CD4-positive, alpha-beta T cell treated with Interleukin-6 for 4 hours (primary cell): ENCODE data around the gene PRCC.
A peak's percentile ranks its signal among the peaks of the same experiment; 100 is the strongest.

Source experiments
- DNase-seq: peaks from one replicate; pipeline ENCODE4 v3.0.0-alpha.2; 2020; ENCODE audit warnings: mixed read lengths

Gene PRCC, protein sequence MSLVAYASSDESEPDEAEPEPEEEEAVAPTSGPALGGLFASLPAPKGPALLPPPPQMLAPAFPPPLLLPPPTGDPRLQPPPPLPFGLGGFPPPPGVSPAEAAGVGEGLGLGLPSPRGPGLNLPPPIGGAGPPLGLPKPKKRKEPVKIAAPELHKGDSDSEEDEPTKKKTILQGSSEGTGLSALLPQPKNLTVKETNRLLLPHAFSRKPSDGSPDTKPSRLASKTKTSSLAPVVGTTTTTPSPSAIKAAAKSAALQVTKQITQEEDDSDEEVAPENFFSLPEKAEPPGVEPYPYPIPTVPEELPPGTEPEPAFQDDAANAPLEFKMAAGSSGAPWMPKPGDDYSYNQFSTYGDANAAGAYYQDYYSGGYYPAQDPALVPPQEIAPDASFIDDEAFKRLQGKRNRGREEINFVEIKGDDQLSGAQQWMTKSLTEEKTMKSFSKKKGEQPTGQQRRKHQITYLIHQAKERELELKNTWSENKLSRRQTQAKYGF

DNA sequence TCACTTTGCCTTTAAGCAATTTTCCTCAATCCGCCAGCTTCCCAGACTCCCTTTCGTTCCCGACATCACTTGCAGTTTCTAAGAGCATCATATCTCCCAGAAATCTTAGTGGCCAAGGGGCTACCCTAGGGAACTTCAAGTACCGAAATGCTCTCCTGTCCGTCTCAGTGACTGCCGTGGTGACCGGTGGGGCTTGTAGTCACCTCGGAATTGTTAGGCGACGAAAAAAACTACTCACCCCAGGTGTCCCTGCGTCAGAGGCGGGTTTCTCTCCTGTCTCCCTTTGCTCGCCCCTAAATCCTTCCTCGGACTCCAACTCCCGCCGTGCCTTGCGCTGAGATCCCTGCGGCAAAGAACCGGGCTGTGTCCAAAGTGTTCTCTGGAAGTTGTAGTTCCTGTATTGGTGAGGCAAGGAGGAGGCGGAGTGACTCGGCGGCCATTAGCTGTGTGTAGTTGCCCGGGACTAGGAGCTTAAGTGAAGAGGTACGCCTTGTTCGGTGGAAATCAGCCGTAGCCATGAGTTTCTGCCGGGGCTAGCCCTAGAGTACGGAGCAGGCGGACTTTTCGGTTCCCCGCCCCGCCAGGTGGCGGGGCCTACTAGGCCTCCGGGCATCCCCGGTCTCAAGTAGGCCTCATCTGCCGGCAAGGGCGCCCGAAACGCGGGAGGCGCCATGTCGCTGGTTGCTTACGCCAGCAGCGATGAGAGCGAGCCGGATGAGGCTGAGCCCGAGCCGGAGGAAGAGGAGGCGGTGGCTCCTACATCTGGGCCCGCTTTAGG, at the start of gene PRCC:
Gene PRCC, plus strand, starts transcription at position 435 of the 778 bp plus-strand sequence. Its CDS starts 237 bp downstream, at position 672.
- peak; percentile 96 for DNase-seq

DNA sequence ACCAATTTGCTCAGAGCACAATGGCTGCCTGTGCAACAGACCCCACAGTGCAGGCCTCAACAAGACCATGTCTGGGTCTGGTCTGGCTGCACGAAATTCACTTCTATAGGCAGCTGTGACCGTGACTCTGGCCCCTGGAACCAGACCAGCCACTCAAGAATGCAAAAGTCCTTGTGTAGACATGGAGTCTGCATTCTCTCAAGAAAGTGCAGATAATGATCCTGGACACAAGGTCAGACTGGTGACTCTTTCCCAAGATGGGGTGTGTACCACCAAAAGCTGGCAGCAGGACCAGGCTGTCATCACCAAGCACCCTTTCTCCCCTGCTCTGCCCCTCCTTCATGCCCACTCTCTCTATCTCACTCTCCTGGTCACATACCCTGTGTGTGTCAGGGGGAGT, 46.2 kb upstream of the PRCC start:
- no peak for DNase-seq

DNA sequence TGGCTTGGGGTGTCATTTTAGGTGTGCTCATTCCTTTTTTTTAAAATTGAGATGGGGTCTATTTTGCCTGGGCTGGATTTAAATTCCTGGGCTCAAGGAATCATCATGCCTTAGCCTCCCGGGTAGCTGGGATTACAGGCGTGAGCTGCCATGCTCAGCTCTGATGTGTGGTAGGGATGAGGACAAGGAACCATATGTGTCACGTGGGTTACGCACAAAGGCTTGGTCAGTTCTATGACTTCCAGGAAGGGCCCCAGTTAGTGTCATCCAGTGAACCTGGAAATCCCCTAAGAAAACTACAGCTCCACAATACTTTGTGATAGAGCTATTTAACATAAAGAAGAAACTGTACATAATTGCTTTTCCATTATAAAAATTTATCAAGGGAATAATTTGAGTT, 45.8 kb upstream of the PRCC start:
- DNase-seq, result no peak

DNA sequence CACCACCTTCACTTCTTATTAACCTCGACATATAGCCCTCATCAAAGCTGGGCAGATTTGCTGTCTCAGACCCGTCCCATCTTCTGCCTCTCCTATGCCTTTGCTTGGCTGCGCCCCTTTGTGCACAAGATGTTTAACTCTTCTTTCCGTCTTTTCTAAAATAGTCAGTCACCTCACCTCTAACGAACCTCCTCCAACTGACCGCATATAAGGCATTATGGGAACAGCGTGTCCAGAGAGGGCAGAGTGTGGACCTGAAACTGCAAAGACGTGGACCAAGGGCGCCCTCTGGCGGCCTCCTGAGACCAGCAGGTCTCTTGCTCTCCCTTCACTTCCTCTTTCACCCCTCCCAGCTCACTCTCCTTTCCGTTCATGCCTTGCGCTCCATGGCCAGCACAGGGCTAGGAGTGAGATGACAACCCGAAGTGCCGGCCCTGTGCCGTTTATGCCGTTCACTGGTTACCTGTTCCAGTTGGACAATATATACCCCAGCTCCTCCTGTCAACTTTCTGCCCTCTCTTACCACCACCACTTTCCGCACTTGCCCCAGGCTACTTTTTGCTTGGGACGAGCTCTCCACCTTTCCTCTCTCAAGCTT, 41.6 kb upstream of the PRCC start:
- DNase-seq, result peak; percentile 89

DNA sequence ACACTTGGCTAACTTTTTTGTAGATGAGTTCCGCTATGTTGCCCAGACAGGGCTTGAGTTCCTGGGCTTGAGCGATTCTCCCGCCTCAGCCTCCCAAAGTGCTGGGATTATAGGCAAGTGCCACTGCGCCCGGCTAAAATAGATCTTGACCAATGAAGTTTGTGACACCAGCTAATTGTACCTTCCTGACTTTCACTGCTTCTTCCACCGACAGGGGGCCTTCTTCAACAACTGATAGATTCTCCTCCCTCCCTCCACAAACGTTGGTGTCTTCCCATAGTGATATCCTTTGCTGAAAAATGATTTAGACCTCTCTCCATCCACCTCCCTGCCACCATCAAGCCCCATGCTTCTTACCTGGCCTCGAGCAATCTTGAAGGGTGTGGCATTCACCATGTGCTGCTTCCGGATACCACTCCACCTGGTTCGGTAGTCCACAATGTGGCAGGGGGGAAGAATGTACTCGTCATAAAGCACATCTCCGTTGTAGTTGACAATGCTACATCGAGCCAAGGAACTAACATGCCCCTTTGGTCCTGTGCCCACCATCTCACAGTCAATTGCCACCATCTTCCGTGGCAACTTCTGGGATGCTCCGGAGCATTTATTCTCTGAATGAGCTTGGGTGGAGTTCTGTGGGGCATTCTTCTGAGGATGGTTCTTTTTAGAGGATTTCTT, 40.6 kb upstream of the PRCC start:
- DNase-seq, result peak; percentile 56

DNA sequence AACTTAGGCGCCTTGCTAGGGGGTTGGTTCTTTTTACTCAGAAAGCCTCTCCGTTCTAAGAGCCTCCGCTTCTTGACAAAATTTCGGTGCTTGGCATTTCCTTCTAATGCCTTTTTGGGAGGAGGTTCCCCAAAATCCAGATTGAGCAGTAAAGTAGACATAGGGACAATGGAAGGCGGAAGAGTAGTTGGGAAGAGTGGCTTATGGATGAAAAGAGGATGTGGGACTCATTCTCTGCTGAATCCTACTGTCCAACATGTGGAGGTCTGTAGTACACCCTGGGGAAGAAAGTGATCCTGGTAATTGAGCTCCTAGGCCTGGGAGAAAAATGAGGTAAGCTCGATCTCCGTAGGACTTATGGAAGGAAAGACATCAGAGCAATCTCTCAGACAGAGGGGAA, 39.8 kb upstream of the PRCC start:
- no peak for DNase-seq

DNA sequence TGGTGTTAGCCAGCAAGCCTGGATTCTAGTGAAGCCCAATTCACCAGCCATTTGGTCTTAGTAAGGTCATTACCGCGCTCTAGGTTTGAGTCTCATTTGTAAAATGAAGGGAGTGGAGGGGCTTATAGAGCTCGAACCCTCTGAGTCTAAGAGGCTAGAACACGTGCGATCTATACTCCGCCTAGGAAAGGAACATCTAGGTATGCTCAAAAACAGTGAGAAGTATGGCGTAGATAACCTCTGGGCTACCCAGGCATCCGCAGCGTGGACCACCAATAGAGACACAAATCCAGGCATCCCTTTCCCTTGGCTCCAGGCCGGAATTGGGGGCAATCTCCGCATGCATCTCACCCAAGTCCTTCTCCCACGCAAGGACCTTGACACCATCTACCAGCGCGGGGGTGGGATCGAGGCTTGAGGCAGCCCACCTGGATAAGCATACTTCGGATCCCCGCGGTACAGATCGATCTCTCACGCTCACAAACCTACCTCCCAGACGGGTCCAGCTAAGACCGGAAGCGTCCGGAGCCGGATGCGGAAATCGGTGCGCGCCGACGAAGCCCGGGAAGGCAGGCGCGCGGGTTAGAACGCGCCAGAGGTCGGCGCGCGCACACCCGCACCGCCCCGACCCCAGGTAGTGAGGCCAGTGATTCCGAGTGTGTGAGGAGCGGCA, 39.3 kb upstream of the PRCC start, which contains the start of gene METTL25B:
Gene METTL25B, plus strand, starts transcription at position 544 of the 673 bp plus-strand sequence. CDS start 636 bp downstream, outside the sequence.
- DNase-seq, result peak; percentile 75

DNA sequence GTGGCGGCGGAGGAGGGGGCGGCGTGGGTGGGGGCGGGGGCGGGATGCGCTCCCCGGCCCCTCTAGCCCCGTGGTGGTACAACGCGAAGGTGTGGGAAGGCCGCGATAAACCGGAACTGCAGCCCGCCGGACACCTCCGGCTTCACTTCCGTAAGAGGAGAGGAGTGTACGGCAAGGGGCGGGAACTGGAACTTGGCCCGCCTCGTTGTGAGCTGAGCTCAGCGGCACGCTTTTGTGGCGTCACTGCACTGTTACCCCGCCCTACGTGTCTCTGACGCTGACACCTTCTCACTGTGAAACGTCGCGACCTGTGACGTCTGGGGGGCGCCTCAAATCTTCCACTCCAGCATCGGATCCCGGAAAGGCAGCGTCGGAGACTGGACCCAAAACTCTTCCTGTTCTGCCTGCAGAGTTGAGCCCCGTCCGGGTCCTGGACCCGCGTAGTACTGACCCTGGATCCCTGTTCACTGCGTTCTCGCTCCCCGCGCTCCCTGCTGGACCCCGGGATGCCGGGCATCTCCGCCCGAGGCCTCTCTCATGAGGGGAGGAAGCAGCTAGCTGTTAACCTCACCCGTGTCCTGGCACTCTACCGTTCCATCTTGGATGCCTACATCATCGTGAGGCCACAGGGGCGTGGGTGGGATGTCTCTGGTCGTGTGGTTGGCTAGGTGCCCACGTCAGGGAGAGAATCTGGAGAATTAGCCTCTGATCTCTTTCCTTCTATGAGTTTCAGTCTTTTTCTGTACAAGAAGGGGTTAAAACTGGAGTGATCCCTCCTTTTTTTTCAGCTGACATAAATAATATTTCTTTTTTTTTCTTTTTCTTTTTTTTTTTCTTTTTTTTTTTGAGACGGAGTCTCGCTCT, 38.5 kb upstream of the PRCC start, which contains the start of gene ISG20L2:
Gene ISG20L2, minus strand, starts transcription at position 168 of the 864 bp plus-strand sequence. CDS start 1,114 bp downstream, outside the sequence.
- peak; percentile 93 for DNase-seq

DNA sequence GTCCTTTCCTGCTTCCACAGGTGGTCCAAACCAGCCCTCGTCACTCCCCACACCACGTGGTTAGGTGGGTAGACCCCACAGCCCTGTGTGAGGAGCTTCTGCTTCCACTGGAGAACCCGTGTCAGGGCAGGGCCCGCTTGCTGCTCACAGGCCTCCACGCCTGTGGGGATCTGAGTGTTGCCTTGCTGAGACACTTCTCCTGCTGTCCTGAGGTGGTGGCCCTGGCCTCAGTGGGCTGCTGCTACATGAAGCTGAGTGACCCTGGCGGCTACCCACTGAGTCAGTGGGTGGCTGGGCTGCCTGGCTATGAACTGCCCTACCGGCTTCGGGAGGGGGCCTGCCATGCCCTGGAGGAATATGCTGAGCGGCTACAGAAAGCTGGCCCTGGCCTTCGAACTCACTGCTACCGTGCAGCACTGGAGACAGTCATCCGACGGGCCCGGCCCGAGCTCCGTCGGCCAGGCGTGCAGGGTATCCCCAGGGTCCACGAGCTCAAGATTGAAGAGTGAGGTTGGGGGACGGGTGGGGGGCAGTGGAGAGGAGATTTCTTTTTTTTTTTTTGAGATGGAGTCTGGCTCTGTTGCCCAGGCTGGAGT, 33.2 kb upstream of the PRCC start:
- DNase-seq, result no peak

DNA sequence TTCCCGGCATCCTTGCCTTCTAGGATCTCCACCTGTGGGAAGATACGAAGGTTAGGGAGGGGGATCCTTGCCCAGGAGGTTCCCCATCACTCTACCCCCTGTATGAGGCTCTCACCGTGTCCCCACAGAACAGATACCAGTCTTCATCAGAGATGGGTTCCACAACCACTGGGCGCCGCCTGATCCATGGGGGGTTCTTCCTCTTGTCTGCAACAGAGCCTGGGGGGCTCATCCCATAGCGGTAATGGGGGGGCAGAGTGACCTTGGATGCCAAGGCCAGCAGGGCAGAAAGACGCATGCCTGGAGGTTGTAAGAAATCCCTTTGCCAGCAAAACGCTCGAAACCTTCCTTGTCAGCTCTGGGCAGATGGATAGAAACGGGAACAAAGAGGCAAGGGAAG, 28.9 kb upstream of the PRCC start:
- DNase-seq, result no peak

DNA sequence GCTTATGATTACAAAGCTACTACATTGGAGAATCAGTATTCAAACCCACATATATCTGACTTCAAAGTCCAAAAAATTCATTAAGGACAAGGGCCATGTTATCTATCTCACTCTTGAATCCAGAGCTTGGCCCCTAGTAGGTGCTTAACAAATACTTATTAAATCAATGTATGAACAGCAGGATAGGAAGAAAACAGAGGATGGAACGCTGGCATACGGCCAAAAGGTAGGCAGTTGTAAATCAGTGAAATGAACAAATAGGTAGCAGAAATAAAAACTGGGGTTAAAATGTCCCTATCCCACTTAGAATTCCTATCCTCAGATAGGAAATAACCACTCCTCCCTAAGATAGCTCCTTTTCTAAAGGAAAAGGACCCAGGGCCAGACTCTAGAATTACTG, 28.4 kb upstream of the PRCC start:
- no peak for DNase-seq

DNA sequence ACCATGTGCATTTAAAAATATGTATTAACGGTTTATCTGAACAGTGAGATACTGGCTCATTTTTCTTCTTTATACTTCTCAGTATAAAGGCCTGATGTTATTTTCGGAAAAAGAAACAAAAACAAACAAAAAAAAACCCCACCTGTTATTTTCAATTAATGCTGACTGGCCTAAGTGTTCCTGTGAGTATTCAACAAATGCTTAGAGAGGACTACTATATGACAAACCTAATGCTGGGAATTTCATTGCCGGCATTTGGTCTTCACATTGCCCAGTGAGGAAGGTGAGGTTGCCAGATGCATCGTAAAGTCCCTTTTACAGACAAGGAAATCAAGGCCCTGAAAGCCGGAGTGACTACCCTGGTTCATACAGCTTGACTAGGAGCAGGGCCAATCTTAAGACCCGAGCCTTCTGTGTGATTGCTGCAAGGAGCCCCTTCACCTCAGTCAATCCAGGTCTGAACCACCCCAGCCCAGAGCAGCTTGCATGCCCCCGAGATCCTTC, 27.0 kb upstream of the PRCC start:
- DNase-seq, result no peak

DNA sequence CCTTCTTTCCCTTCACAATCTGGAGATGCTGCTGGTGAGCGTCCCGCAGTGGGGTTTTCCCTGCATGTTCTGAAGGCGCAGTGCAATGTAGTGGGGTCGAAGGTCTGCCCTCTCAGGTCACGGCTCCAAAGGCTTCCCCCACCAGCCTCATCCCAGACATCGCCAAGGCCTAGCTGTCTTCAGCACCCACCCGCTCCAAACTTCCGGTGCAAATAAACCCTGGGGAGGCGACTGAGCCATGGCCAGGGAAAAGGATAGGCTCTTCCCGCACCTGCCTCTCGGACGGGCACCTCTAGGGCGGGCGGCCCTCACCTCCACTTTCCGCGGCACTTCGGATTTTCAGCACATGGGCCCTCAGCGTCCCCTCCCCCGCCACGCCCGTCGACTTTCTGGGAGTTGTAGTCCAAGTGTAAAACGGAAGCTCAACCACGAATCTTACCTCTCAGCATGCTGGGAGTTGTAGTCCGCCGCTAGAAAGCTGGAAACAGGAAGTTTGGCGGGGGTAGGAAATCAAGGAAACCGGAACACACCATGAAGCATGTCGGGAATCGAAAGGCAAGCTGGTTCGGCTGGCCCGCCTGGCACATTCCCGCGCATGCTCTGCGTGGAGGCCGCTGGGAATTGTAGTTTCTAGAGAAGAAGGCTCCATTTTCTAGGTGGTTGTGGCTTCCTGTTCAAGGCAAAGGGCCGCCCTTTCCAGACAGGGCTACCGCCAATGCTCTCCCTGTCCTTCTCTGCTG, 26.4 kb upstream of the PRCC start, which contains the start of gene MRPL24:
Gene MRPL24, minus strand, starts transcription at position 348 of the 740 bp plus-strand sequence. CDS start 2,384 bp downstream, outside the sequence.
- DNase-seq, result peak; percentile 96

DNA sequence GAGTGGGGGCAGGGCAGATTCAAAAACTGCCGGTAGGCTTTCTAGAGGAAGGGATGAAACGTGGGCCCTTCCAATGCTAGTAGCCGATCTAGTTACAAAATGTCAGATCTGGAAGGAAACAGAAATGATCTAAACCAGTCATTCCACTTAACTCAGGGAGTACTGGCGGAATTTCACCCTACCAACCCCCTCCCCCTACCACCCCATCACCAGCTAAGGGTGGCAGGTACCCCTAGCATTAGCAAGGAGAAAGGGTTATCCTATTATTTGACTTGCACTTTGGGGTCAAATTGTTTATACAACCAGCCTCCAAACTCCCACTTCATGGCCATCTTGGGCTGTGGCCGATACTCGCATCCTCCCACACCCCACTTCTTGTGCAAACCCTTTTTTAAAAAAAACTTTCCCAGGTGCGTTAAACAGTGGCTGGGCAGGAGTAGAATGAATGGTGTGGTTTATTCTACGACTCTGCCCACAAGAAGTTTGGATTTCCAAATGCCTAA, 25.8 kb upstream of the PRCC start:
- no peak for DNase-seq

DNA sequence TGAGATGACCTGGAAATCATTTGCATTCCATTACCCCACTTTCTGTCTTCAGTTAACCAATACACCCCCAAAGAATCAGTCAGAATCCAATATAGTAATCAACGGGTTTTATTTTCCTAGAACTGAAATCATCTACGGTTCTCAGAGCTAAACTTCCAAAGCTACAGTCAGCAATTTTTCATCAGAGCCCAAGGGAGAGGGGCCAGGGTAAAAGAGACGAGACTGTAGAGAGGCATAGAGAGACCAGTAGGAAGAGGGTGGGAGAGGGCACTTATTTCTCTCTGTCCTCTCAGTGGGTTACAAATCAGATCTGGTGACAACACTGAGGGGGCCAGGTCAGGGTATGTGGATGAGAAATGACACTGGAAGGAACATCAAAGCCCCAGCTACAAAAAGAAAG, 25.3 kb upstream of the PRCC start:
- no peak for DNase-seq

DNA sequence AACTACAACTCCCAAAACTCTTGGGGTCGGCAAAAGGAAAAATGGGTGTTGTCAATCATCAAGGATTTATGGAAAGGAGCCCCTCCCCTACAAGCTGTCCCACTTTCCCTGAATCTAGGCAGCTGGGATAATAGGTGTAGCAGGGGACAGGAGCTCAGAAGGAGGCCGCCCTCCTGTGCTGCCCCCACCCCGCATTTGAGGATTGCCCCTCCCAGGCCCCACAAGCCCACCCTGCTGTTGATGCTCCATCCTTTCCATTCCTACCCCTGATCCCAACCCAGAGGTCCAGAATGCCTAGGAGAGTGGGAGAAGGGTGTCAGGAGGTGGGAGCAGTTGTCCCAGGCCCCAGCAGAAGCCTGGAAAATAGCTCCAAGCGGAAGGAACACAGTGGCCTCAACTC, 24.5 kb upstream of the PRCC start:
- DNase-seq, result no peak

DNA sequence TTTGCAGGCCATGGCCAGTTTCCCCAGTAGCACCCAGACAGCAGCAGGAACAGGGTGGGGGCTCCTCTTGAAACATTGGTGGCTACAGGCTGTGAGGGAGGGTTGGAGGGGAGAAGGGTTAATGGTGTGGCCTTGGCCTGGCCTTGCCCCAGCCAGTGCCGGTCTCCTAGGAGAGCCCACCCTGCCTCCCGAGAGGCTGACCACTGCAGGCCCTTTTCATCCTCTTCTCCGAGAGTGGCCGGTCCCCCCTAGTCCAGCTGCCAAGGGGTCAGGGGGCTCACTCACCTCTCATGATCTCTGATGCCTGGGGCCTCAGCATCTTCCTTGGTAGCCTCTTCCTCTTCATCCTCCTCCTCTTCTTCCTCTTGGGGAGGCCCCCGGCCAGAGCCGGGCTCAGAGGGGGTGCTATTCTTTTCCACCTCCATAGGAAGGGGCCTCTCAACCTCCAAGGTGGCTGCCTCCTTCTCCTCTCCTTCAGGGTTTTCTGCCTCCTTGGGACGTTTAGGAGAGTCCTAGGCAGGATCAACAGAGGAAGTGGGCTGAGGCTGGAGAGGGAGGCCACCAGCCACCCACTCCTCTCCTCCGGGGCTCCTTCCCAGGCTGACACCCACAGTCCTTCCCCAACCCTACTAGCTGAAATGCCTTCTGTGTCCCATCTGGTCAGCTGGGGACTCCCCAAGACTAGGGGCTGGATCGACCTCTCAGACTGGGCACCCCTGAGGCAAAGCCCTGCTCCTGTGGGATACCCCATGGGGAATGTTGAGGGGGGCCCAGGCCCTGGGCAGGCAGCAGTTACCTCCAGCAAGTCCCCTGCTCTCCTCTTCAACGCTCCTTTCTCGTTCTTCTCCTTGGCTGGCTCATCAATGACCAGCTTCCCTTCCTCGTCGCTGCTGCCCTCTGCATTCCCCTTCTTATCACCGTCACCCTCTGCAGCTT, 23.7 kb upstream of the PRCC start:
- DNase-seq, result no peak

DNA sequence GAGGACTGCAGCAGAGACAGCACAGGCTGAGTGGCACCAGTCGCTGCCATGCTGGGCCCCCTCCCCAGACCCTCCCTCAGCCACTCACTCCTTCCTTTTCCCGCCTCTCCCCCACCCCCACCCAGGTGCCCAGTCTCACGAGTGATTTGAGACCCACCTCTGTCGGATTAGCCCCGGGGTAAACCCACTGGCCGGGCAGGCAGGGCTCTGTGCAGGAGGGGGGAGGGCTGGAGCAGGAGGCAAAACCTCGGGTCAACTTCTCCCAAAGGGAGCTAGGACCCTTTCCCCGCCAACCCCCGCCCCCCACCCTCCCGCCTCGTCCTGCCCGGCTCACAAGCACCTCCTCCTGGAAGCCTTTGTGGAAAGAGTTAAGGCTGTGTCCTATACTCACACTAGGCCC, 23.0 kb upstream of the PRCC start:
- no peak for DNase-seq
